Daoy (cell line): ENCODE data around the gene SSR2. TPM values are rescaled to one million over a fixed set of nuclear protein-coding genes. Genes with fewer than 3 reads are reported as not detected.
"Not testable (repeated sequence)": the region's sequence is repeated elsewhere in the genome, so short reads cannot be mapped to it uniquely, and the experiment has no call there.

ENCODE experiments used
- DNase-seq: peaks from one replicate; pipeline ENCODE4 v3.0.0-alpha.2; 2015; ENCODE audit warnings: low read depth
- total RNA-seq: library from RNA; depleted of rRNA; stranded (reverse); fragments of >200 nt; shearing (Covaris generic); gene quantifications from 2 replicates; pipeline ENCODE4 v1.2.3, GENCODE V29; 2014

The SSR2 gene
- total RNA-seq, 1 experiment from 2014 or later = 799 TPM

DNA sequence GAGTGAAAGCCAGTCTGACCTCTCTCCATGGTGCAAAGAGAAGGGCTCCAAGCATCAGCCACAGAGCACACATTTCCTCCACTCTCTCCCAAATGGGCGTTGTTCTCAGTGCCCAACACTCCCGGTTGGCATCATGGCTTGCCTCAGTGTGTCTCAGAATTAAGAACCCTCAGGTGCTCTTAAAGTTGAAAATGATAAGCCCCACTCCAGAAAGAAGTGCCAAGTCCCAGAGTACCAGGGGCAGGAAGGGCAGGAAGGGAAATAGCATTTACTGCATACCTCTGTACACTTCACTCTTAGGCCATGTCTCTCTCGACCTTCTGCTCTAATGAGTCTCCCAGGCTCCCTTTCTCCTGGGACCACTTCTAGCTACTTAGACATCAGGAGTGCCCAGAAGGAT, 27.2 kb downstream of the SSR2 start:
- no peak for DNase-seq

GRCh38 chr1:155990005-155990739, 30.6 kb downstream of the SSR2 start:
- DNase-seq = no peak

- DNase-seq = peak; percentile 70
These were observed 31.3 kb downstream of the SSR2 start for GRCh38 chr1:155989242-155990004.

GRCh38 chr1:155984903-155985645, 35.7 kb downstream of the SSR2 start:
- DNase-seq = not testable (repeated sequence)

GRCh38 chr1:155984341-155984740, 36.4 kb downstream of the SSR2 start:
- DNase-seq = no peak

DNA sequence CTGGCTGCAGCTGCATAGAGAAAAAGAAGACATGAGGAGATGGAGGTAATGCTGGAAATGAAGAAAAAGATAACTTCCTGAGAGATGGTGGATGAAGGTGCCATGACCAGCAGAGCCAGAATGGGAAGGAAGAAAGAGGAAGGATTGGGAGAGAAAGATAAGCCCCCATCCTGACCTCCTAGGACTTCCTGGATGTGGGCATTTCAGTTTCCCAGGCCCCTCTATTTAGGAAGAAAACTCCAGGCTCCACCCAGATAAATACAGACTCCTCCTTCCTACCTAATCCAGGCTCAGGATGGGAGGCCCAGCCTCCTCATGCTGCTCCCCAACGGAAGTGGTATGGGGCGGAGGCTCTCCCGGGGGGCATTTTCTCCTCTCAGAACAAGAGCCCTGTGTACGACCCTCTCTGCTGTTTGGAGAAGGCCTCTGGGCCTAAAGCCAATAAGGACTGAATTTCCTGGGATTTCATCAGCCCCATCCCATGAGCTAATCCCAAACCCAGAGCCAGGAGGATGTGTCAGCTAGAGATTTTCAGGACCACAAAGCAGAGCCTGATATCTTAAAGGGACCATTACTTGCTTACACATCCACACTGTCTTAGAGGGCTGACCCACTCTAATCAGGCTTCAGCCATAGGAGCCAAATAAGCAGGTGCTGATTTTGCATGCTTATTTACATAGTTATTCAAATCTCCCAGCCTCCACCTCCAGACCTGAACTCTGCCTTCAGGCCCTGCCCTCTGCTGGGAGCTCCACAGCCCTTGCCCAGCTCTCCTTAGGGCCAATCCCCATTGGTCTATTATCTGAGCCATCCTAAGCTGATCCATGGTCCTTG, 37.3 kb downstream of the SSR2 start:
- DNase-seq = peak; percentile 92

- no peak for DNase-seq
These were observed 38.6 kb downstream of the SSR2 start for GRCh38 chr1:155982106-155982505.

- peak; percentile 65 for DNase-seq
These were observed 39.3 kb downstream of the SSR2 start for GRCh38 chr1:155981266-155982088.

- no peak for DNase-seq
These were observed 41.0 kb downstream of the SSR2 start for GRCh38 chr1:155979597-155980343.

DNA sequence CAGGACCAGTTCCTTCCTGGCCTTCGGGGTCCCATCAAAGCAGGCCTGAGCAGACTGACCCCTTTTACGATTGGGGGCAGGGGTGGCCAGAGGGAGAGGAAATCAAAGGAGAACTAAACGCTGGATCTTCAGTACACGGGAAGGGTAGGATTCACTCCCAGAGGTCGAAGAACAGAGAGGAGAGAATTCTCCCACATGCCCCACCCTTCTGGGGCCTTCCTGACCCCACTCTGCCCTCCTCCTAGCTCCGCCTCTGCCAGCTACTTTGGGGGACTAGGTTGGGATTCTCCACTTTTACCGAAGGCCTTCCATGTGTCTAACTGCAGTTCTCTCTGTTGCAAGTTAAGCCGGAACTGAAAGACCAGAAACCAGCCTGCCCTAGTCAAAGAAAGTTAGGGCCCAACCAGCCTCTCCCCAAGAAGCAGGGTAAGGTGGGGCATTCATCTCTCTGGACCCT, 41.8 kb downstream of the SSR2 start:
- DNase-seq = peak; percentile 50

DNA sequence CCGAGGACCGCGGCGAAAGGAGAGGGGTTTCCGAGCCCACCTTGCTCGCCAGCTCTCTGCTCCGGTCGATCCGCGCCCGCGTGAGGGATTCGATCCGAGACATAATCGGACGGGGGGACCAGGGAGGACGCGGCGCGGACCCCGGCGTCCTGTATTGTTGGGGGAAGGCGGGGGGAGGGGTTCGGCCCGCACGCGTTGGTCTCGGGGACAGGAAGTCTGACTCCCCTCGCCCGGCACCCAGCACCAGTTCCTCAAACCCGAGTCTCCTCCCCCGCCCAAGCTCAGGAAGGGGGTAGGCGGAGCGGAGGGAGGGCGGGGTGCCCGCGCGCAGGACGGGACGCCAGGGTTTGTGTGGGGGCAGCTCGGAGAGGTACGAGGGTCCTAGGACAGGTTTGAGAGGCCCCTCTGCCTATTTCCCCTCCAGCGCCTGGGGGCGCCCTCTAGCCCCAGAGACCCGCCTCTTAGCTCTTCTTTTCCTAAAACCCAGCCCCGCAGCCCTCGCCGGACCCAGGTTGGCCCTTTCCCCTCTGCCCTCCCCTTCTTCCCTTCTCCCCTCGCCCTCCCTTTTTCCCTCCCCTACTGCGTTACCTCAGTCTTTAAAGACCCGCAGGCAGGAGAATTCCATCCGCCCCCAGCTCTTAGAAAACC, 42.3 kb downstream of the SSR2 start, which contains the start of gene ARHGEF2:
Gene ARHGEF2, minus strand, starts transcription at position 223 of the 648 bp plus-strand sequence. Its CDS starts 120 bp downstream, at position 103.
- peak; percentile 87 for DNase-seq

DNA sequence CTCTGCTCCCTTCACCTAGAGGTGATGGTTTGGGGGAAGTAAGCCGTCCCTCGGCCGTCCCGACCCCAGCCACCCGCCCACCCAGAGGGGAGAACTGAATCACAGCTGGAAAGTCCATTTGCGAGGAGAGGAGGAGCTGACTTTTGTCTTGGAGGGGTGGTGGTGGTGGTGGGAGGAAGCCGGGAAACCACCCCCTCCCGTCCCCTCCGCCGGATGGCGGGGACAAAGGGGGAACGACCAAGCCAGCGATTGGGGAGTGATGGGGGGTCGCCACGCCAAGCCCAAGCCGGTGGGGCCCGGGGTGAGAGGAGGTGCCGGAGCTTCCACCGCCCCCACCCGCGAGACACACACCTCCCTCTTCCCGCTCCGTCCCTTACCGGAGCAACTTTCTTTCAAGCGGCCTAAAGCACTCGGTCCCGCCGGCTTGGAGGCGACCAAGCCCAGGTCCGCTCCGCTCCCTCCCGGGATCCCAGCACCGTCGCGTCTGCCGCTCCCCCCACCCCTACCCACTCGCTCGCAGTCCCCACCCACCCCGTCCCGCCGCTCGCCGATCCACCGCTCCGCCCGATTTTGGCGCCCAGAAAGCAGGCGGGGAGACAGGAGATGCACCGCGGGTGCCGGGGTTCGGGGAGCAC, 42.9 kb downstream of the SSR2 start:
- peak; percentile 50 for DNase-seq

DNA sequence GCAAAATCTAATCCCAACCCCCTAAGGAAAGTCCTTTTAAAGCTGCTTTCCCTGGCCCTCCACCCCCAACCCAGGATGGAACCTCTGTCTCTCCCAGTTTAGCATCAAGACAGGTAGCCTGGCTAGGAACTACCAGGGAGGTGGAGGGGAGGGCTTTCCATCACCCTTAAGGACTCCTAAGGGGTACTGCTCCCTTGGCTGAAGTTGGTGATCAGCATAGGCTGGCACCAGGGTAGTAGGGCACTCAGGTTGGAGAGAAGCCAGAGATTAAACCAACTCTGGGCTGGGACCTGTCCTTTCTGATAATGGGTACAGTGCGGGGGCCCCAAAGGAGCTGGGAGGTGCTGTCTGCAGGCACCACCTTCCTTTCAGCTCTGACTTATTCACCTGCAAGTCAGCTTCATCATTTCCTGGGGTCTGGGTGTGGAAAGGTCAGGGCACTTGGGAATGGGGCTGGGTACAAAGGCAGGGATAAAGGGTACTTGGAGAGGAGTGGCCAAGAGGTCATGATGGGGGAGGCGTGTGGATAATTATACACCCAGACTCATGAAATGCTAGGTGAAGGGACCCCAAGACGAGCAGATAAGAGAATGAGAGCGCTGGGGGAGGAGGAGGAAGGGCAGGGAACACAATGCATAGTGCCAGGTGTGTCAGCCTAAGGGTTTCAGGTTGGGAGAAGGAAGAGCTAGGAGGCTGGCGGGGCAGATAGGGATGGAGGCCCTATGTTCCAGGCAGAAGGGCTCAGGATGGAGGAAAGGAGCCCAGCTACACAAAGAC, 43.6 kb downstream of the SSR2 start:
- no peak for DNase-seq

GRCh38 chr1:155976062-155976912, 44.5 kb downstream of the SSR2 start:
- DNase-seq = peak; percentile 79

GRCh38 chr1:155975375-155976061, 45.2 kb downstream of the SSR2 start:
- DNase-seq = no peak
